OCI-M2 (cell line): Measurements from ENCODE around the gene NHEJ1.

ENCODE experiments used
- DNase-seq: peaks from one replicate; lab custom pipeline; 2025; ENCODE audit not compliant: unreplicated experiment; lab: John Stamatoyannopoulos, UW

NHEJ1 gene

DNA sequence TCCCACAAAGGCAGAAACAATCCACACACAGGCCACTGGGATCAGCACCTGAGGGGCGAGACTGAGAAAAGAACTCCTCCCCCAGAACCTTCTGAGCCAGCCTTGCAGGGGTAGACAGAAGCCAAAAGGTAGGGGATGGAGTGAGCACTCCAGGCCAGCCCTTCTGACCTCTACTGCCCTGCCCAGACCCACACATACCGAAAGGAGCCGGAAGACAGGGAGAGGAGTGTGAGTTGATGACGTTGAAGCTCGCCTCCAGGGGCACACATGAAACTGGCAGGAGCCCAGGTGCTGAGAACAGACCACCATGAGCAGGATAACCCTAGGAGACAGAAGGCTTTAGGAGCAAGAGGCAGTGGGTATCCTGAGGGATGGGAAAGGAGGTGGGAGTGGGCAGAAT lies 7.4 kb upstream of the NHEJ1 start:
- no peak for DNase-seq

DNA sequence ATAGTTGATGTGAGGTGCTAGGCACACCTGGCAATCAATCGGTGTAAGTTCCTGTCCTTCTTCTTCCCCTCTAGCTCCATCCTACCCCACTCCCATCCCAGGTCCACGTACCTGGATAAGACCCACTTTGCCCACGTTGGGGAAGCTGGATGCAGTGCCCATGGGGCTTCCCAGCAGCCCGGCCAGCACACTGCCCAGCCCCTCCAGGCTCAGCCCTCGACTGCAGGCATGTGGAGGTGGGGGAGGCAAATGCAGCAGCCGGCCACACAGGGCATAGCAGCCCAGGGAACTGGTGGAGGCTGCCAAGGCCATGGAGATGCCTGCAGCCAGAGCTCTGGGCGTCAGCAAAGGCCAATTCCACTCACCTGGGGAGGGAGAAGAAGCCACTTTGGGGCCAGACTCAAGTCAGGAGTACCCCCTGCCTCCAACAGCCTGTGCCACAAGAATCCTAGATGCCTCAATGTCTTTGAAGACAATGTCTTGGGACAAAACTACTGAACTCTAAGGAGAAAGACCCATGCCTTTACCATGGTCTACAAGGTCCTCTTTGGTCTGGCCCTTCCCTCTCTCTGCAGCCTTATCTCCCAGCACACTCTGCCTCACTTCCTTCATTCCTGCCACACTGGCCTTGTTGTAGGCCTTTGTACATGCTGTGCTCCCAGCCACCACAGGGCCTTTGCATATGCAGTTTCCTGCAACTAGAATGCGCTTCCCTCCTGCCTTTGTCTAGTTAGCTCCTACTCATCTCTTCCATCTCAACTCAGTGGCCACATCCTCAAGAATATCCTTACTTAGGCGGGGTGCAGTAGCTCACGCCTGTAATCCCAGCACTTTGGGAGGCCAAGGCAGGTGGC lies 4.7 kb upstream of the NHEJ1 start:
- DNase-seq, result no peak

GRCh38 chr2:219163156-219163555 lies 2.5 kb upstream of the NHEJ1 start:
- no peak for DNase-seq

DNA sequence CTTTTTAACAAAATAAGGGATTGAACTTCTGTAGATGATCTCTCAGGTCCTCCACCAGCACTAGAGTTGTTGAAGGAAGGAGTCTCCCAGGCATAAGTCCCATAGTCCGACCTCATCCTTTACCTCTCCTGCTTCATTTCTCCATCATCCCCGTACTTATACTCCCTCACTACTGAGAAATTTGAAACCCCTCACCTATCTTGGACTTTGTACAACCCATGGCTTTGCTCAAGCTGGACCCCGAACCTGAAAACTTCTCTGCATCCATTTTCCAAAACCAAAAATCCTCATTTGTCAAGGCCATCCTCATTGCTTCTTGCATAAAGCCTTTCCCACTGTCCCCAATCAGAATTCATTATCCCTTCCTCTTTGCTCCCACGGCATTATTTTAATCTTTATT lies 482 bp upstream of the NHEJ1 start:
- DNase-seq, result no peak

DNA sequence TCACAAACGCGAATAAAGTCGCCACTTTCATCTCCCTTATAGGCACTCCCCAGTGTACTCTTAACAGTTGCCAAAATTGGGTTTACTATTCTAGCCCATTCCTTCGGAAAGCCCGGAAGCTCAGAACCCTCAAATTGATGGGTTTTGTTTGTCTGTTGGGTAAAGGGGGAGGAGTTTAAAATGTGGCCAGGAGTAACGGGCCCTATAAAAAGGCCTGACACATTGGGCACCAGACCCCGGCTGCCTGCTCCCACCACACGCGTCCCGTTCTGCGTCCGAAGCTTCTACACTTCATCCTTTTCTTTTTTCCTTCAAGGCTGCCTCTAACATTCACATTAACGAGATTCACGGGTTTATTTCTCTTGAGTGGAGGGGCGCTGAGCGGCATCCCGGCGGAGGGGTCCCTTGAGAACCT lies 837 bp downstream of the NHEJ1 start:
- DNase-seq, result no peak

GRCh38 chr2:219158586-219158985 lies 2.0 kb downstream of the NHEJ1 start:
- no peak for DNase-seq

DNA sequence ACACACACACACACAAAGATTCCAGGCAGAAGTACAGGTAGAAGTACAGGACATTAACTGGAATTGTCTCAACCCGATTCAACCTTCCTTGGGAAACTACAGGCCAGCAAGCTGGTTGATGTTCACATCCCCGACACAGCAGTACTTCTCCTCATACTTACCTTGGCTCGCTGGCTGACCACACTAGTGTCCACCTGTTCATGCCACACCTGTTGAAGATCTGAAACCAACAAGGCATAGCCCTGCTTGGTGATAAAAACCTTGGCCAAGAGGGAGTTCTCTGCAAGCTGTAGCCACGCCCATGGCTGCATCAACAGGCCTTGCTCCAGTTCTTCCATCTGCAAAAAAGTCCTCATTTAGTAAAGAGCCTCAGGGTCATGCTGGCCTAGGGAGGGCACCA lies 2.6 kb downstream of the NHEJ1 start:
- no peak for DNase-seq

- DNase-seq, result no peak
Measured at GRCh38 chr2:219157396-219157795, 3.2 kb downstream of the NHEJ1 start.

DNA sequence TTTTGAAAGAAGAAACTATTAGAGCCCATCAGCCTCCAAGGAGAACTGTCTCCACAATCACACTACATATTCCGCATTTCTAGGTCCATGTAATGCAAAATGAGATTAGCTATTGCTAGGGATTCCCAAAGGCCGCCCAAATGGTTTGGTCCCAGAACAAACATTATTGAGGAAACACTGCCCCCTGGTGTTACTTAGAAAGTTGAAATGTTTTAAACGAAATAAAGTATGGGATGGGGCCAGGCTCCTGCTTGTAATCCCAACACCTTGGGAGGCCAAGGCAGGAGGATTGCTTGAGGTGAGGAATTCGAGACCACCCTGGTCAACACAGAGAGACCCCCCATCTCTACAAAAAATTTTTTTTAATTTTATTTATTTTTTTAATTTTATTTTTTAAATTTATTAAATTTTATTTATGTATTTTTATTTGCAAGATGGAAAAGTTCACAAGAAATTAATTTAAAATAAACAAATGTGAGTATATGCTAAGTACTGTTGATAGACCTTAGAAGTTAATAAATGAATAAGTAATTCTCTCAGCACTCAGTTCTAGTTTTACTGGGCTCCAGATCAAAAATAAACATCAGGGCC lies 5.5 kb downstream of the NHEJ1 start:
- DNase-seq, result no peak

DNA sequence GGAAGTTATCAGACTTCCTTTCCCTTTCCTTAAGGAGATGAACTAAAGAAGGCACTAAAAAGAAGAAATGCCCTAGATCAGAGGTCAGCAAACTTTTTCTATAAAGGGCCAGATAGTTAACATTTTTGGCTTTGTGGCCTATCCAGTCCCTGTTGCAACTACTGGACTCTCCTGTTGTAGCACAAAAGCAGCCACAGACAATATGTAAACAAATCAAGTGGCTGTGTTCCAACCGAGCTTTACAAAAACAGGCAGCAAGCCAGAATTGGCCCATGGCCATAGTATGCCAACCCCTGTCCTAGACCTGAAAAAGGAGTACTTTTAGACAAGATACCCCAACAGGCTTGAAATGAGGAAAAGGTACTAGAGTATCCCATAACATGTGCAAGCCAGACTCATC lies 10.9 kb downstream of the NHEJ1 start:
- DNase-seq, result no peak

DNA sequence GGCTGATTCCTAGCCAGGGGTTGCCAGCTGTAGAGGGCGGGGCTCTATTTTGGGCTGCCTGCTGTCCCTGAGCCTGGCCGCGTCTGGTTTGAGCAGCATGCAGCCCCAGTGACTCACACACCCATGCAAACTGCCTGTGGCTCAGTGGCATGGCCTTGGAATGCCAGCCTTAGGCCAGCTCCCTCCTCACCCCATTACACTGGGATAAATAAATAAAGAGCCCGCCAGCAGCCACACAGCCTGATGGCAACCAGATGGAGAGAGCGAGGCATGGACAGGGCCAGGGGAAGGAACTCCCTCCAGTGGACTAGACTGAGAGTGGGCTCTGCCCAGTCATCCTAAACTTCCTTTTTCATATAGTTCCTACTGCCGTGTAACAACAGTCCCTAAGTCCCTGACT lies 18.3 kb downstream of the NHEJ1 start:
- no peak for DNase-seq

- no peak for DNase-seq
Measured at GRCh38 chr2:219140722-219141121, 19.9 kb downstream of the NHEJ1 start.

GRCh38 chr2:219133976-219134375 lies 26.6 kb downstream of the NHEJ1 start:
- DNase-seq, result no peak

GRCh38 chr2:219131744-219132143 lies 28.9 kb downstream of the NHEJ1 start:
- DNase-seq, result no peak

DNA sequence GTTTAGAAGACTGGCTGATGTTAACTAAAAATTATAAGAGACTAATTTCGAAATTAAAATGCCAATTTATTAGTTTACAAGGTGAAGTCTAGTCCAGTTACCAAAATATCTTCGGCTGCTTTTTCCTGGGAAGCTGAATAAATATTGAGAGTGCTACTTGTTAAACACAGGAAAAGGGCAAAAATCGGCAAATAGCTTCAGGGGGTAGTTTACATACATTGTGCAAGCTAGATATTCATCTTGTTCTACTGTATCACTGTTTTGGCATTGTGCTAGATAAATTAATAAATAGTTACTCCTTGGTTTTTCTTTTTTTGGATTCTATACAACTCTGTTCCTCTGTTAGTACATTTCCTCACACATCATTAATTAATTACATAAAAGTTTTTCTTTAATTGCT lies 29.3 kb downstream of the NHEJ1 start:
- DNase-seq, result no peak

- DNase-seq, result no peak
Measured at GRCh38 chr2:219129589-219129988, 31.0 kb downstream of the NHEJ1 start.

DNA sequence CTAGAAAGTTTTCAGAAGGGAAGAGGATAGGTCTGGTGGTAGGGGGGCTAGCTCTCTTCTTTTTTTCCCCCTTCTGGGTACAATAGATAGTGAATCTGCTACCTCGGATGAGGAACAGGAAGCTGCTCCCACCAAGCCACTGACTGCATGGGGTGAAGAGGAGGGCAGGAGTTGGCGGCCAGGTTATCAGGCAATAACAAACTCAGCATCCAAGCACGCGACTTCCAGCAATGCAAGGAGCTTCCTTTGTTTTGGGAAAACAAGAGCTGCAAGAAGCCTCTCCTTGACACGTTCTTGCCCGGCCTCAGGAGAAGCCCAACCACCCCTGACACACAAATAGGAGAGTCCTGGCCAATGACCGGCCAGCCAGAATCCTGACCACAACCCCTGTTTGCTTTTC lies 32.2 kb downstream of the NHEJ1 start:
- peak; percentile 91 for DNase-seq

- no peak for DNase-seq
Measured at GRCh38 chr2:219127037-219127635, 33.5 kb downstream of the NHEJ1 start.

DNA sequence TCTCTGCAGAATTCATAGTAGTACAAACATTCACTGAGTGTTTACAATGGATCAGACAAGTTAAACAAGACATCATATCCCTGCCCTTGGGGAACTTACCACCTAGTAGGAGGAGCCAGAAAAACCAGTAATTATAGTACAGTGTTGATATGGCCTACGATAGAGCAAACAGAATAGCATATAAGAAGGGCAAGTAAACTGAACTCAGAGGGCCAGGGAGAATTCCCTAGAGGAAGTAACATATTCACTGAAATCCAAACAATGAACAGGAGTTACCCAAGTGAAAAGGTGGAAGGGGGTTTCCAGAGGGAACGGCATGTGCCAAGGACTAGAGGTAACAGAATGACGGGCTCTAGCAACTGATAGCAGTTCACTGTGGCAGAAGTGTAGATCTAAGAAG lies 34.1 kb downstream of the NHEJ1 start:
- no peak for DNase-seq

DNA sequence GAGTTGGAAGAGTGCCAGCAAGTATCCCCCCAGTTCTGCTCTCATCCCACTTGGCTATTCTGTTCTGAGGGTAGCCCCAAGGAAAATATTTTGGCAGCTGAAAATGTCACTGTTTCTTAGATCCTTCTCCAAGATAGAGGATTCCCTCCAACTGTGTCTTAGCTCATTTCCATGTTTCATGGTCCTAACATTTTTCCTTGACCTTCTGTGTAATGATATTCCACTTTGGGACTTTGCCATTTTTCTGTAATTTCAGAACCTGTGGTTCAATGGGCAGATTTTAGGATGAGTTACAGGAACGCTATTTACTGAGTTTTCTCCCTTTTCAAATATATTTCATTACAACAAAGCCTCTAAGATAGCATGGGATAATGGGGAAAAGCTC lies 34.7 kb downstream of the NHEJ1 start:
- DNase-seq, result no peak

- DNase-seq, result no peak
Measured at GRCh38 chr2:219125225-219125885, 35.3 kb downstream of the NHEJ1 start.
